ENCODE data around the gene ANO1.

DNA sequence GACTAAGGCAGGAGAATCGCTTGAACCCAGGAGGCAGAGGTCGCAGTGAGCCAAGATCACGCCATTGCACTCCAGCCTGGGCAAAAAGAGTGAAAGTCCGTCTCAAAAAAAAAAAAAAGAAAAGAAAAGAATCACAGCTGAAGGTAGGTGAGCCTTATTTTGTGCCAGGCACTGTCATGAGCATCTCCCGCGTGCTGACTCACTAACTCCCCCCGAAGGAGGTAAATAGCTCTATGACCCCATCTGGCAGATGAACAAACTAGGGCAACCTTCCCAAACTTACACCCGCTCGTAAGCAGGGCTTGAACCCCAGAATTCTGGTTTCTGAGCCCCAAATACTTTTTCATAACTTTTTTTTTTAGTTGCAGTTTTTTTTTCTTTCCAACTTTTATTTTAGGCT, 60.3 kb downstream of the ANO1 start:
- TF ChIP-seq, protein P1, sequence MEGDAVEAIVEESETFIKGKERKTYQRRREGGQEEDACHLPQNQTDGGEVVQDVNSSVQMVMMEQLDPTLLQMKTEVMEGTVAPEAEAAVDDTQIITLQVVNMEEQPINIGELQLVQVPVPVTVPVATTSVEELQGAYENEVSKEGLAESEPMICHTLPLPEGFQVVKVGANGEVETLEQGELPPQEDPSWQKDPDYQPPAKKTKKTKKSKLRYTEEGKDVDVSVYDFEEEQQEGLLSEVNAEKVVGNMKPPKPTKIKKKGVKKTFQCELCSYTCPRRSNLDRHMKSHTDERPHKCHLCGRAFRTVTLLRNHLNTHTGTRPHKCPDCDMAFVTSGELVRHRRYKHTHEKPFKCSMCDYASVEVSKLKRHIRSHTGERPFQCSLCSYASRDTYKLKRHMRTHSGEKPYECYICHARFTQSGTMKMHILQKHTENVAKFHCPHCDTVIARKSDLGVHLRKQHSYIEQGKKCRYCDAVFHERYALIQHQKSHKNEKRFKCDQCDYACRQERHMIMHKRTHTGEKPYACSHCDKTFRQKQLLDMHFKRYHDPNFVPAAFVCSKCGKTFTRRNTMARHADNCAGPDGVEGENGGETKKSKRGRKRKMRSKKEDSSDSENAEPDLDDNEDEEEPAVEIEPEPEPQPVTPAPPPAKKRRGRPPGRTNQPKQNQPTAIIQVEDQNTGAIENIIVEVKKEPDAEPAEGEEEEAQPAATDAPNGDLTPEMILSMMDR (IDR thresholded peaks at IDR 0.05): no peak
- no peak for TF ChIP-seq POLR2AphosphoS5 (IDR thresholded peaks at IDR 0.05)
- TF ChIP-seq POLR2A (IDR thresholded peaks at IDR 0.05): no peak
